ENCODE measurements around the gene ABCD2.
"Not testable (repeated sequence)": the region's sequence is repeated elsewhere in the genome, so short reads cannot be mapped to it uniquely, and the experiment has no call there.

ABCD2 gene

DNA sequence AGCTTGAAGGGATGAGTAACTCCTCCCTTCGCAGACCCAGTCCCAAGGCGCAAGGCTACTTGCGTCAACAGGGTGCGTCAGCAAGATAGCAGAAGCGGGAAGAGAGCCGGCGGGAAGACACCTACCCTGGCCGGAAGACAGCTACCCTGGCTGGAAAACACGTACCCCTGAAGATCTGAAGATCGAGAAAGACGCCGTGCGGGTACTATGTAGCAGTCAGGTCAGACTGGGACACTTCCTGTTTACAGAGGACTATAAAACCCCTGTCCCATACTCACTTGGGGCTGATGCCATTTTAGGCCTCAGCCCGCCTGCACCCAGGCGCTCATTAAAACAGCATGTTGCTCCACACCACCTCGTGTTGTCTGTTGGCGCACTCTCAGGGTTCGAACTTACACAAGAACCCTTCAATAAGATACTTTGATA, 80.9 kb downstream of the ABCD2 start:
- DNase-seq (ENCODE audit: low spot score), result no peak

DNA sequence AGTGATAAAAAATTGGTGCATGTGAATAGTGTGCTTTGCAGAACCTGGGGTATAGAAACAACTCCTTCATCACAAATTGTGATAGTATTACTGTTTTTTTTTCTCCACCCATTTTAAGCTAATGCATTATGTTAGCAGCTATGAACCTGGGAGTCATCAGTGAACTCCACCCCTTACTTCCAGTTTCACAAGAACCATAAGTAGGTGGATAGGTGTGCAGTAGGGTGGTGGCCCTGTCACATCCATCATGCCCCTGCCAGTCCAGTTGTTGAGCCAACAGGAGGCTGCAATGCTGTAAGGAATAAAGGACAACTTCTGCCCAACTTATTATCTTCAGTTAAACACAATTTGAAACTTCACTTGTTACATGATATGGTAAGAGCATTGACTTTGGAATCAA, 85.7 kb downstream of the ABCD2 start:
- no peak for DNase-seq (ENCODE audit: low spot score)

DNA sequence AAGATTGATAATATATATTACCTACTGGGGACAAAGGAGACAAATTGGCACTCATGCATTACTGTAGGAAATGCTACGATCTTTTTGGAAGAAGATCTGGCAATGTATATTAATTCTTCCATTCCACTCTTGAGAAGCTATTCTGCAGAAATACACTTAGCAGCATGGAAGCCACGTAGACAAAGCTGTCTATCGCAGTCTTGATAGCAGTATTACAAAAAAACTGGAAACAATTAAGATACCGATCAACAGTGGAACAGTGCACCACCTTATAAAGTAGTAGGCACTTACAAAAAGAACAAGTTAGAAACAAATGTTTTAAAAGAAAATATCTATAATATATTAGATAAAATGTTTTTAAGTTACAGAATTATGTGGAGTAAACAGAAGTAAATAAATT, 87.2 kb downstream of the ABCD2 start:
- no peak for DNase-seq (ENCODE audit: low spot score)

DNA sequence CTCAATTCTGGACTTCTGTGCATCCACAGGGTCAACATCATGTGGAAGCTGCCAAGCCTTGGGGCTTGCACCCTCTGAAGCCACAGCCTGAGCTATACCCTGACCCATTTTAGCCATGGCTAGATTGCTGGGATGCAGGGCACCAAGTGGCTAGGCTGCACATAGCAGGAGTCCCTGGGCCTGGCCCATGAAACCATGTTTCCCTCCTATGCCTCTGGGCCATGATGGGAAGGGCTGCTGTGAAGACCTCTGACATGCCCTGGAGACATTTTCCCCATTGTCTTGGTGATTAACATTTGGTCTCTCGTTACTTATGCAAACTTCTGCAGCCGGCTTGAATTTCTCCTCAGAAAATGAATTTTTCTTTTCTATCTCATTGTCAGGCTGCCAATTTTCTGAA, 92.6 kb downstream of the ABCD2 start:
- no peak for DNase-seq (ENCODE audit: low spot score)

DNA sequence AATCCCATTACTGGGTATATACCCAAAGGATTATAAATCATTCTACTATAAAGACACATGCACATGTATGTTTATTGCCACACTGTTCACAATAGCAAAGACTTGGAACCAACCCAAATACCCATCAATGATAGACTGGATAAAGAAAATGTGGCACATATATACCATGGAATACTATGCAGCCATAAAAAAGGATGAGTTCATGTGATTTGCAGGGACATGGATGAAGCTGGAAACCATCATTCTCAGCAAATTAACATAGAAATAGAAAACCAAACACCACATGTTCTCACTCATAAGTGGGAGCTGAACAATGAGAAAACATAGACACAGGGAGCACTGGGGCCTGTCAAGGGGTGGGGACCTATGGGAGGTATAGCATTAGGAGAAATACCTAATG, 97.4 kb downstream of the ABCD2 start:
- DNase-seq (ENCODE audit: low spot score), result not testable (repeated sequence)

DNA sequence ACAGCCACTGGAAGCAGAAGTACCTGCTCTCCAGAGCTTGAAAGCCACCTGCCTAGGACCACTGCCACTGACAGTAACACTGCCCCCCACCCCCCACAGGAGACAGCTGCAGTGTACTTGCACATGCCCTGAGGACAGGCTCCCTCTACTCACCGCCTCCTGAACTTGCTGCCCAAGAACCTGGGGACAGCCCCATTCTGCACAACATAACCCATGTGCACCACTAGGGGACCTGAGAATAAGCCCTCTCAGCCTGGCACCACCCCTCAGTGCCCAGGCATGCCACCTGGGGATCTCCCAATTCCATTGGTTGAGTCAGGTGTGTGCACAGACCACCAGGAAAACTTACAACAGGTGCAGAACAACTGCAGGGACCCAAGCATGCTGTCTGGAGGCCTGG, 109.6 kb downstream of the ABCD2 start:
- no peak for DNase-seq (ENCODE audit: low spot score)

DNA sequence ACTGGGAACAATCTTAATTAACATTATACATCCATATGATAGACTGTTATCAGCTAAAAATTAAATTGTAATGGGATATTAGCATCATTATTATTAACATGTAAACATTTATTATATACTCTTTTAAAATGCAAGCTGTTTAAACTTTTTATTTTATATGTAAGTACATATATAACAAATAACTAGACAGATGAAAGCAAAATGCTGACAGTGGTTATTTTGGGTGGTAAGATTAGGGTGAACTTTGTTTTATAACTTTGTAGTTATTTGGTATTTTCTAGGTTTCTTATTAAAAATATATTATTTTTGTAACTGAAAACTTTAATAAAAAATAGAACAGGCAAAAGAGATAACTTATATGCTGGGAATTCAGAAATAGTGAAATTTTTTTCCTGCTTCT, 114.0 kb downstream of the ABCD2 start:
- no peak for DNase-seq (ENCODE audit: low spot score)

DNA sequence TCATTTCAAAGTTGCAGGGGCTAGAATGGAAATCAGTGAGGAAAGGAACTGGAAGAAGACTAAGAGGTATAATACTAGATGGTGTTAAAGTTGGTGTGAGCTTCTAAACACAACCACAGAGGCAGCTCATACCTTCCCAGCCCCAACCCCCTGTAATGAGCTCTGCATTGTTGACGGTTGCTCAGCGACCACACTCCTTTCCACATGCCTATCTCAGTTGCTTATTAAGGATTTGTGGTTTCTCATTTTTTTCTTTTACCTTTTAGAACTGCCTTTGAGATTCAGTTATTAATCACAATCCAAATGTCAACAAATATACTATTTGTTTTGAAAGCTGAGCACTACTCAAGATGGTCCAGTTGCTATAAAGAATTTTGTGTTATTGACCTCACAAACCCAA, 114.6 kb downstream of the ABCD2 start:
- DNase-seq (ENCODE audit: low spot score), result no peak

DNA sequence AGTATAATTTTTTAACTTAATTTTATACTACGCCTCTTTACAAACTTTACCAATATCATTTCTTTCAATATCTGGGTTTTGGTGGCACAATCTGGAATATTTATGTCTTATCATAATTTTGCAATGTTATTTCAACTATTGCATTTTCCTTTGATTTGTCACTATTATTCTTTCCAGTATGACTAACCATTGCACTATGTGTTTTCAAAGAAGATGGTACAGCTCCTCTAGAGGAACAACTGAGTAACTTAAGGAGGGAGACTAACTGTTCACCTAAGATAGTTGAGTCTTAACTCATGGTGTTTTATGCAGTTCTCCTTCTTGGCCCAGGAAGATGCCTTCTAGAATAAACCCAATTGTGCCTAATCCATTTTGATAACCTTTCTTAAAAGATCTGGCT, 116.2 kb downstream of the ABCD2 start:
- DNase-seq (ENCODE audit: low spot score), result no peak

DNA sequence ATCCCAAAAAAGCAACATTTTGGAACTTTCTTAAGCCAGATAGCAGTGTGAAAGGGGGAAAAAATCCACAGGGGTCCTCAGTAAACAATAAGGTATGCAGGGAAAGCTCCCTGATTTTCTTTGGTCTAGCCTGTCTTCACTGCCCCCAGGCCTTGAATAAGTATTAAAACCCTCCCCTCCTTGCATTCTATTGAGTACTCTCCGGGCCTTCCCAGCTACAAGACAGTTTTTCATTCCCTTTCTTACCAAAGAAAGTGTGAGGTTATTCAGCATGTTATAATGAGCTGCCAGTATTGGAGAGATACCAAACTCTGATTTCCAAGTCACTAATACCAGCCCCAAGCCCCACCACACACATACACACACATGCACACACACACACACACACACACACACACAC, 116.9 kb downstream of the ABCD2 start:
- no peak for DNase-seq (ENCODE audit: low spot score)

Small RNA genes within 50 kb of the gene (small RNA-seq; reads per million reads assigned to genes)
- 0 reads per million in 2 experiments for gene AC121334.2

Measured in SK-N-DZ (cell line).